Omental fat pad (tissue), 4 donors: ENCODE measurements around the gene ENO2. TPM values are rescaled to one million over a fixed set of nuclear protein-coding genes. Genes with fewer than 3 reads are reported as not detected.

Experiments used
- ATAC-seq: fragments of 150-250 bp; one replicate; pipeline ENCODE4 v1.9.1; 2016; ENCODE audit warnings: mild to moderate bottlenecking, moderate library complexity; ENCODE audit not compliant: low FRiP score
- DNase-seq: peaks from one replicate; pipeline ENCODE4 v3.0.0-alpha.2; 2019; ENCODE audit warnings: low spot score
- CTCF ChIP-seq, 3 donors: fragments of 450-650 bp; IDR thresholded peaks; one replicate each; pipeline ENCODE4 v1.5.1; 2016 to 2017; ENCODE audit warnings: antibody characterized with exemption in 3 of 3, mild to moderate bottlenecking in 3 of 3, moderate library complexity in 2 of 3
- total RNA-seq, 4 donors: library from RNA; depleted of rRNA; stranded (reverse); fragments of >200 nt; gene quantifications; one replicate each; pipeline ENCODE4 v1.1.0, GENCODE V29; 2016

Gene ENO2
- total RNA-seq, 4 donors from 2014 or later = 3.5 to 14.3 (median 5.2) TPM

- TF ChIP-seq CTCF (IDR thresholded peaks at IDR 0.05) = no peak
- DNase-seq = no peak
- ATAC-seq = peak; percentile 51
Observed at GRCh38 chr12:6927379-6928021, 13.1 kb downstream of the ENO2 start, which contains the start of gene ATN1. TSS of gene ATN1 (plus strand) at chr12:6927959. CDS start at chr12:6934002, 6,043 bp downstream.

GRCh38 chr12:6928022-6928702, 13.8 kb downstream of the ENO2 start:
- DNase-seq = no peak
- ATAC-seq = peak; percentile 4
- no peak for TF ChIP-seq CTCF (IDR thresholded peaks at IDR 0.05)

- no peak for DNase-seq
- no peak for ATAC-seq
- TF ChIP-seq CTCF (IDR thresholded peaks at IDR 0.05) = no peak
Observed at GRCh38 chr12:6928703-6929407, 14.5 kb downstream of the ENO2 start.

- no peak for ATAC-seq
Observed at GRCh38 chr12:6929466-6930452, 15.4 kb downstream of the ENO2 start.

GRCh38 chr12:6932766-6933165, 18.4 kb downstream of the ENO2 start:
- TF ChIP-seq CTCF (IDR thresholded peaks at IDR 0.05) = no peak
- DNase-seq (no peak), ATAC-seq (no peak)

More at GRCh38 chr12:6929466-6930452, 15.4 kb downstream of the ENO2 start:
- no peak for TF ChIP-seq CTCF (IDR thresholded peaks at IDR 0.05)
- DNase-seq = no peak

GRCh38 chr12:6934110-6934509, 19.7 kb downstream of the ENO2 start:
- ATAC-seq (no peak), DNase-seq (no peak)
- TF ChIP-seq CTCF (IDR thresholded peaks at IDR 0.05) = no peak
